GM23338 (cell line): ENCODE results near the gene RPL26. TPM values are rescaled to one million over a fixed set of nuclear protein-coding genes. Genes with fewer than 3 reads are reported as not detected.

Experiments used
- ATAC-seq: fragments of 200-7000 bp; cut with Tn5 transposase; 3 replicates; pipeline ENCODE4 v1.9.1; 2020
- DNase-seq: peaks from one replicate; pipeline ENCODE4 v3.0.0-alpha.2; 2015; ENCODE audit warnings: low spot score
- H2AFZ ChIP-seq: fragments of 200-600 bp; sonication (generic); 2 replicates; pipeline ENCODE4 v1.8.0; 2016; ENCODE audit warnings: antibody characterized with exemption, mild to moderate bottlenecking, moderate library complexity
- H3F3A ChIP-seq: fragments of 200-600 bp; sonication (generic); replicated peaks from 2 replicates; pipeline ENCODE4 v1.8.0; 2017; ENCODE audit warnings: antibody characterized with exemption, mixed run types, low read depth
- H3K27ac ChIP-seq: fragments of 200-600 bp; sonication (generic); 2 replicates; pipeline ENCODE4 v1.6.1; 2016; ENCODE audit warnings: low read depth
- H3K27me3 ChIP-seq: fragments of 200-600 bp; sonication (generic); 2 replicates; pipeline ENCODE4 v1.8.0; 2016; ENCODE audit warnings: mild to moderate bottlenecking, mixed run types, moderate library complexity; ENCODE audit not compliant: insufficient read depth
- H3K36me3 ChIP-seq: fragments of 200-600 bp; sonication (generic); 2 replicates; pipeline ENCODE4 v1.8.0; 2016; ENCODE audit warnings: mild to moderate bottlenecking; ENCODE audit not compliant: insufficient read depth
- H3K4me1 ChIP-seq: fragments of 200-600 bp; sonication (generic); 2 replicates; pipeline ENCODE4 v1.8.0; 2016; ENCODE audit warnings: mild to moderate bottlenecking, moderate library complexity; ENCODE audit not compliant: insufficient read depth
- H3K4me2 ChIP-seq: fragments of 200-600 bp; sonication (generic); 2 replicates; pipeline ENCODE4 v1.7.1; 2017; ENCODE audit warnings: mixed run types
- H3K4me3 ChIP-seq: fragments of 200-600 bp; sonication (generic); 2 replicates; pipeline ENCODE4 v1.6.1; 2016; ENCODE audit warnings: mixed run types
- H3K79me2 ChIP-seq: fragments of 200-600 bp; sonication (generic); replicated peaks from 2 replicates; pipeline ENCODE4 v1.8.0; 2017; ENCODE audit warnings: mild to moderate bottlenecking; ENCODE audit not compliant: insufficient read depth
- H3K9me2 ChIP-seq: fragments of 200-600 bp; sonication (generic); 2 replicates; pipeline ENCODE4 v1.8.0; 2017; ENCODE audit not compliant: insufficient read depth
- H4K20me1 ChIP-seq: fragments of 200-600 bp; sonication (generic); replicated peaks from 2 replicates; pipeline ENCODE4 v1.8.0; 2017; ENCODE audit warnings: mild to moderate bottlenecking; ENCODE audit not compliant: insufficient read depth
- H3K27ac Mint-ChIP-seq: 2 replicates; pipeline ENCODE4 v1.8.0; 2020; ENCODE audit warnings: inconsistent platforms, mild to moderate bottlenecking, moderate library complexity, mixed read lengths
- H3K27me3 Mint-ChIP-seq: 3 replicates; pipeline ENCODE4 v1.8.0; 2022; ENCODE audit warnings: low read depth, mild to moderate bottlenecking, moderate library complexity, mixed read lengths, inconsistent platforms; ENCODE audit not compliant: insufficient read depth, poor library complexity
- H3K36me3 Mint-ChIP-seq: 3 replicates; pipeline ENCODE4 v1.8.0; 2021; ENCODE audit warnings: low read depth, mild to moderate bottlenecking, inconsistent platforms, moderate library complexity, mixed read lengths
- H3K4me1 Mint-ChIP-seq: 3 replicates; pipeline ENCODE4 v1.8.0; 2020; ENCODE audit warnings: mild to moderate bottlenecking, inconsistent platforms, mixed read lengths
- H3K4me3 Mint-ChIP-seq: 3 replicates; pipeline ENCODE4 v1.8.0; 2021; ENCODE audit warnings: moderate library complexity, mild to moderate bottlenecking, inconsistent platforms, mixed read lengths
- H3K9me3 Mint-ChIP-seq: 3 replicates; pipeline ENCODE4 v1.8.0; 2020; ENCODE audit warnings: moderate library complexity, mild to moderate bottlenecking, inconsistent platforms, mixed read lengths
- CREB1 ChIP-seq: fragments of 250-450 bp; sonication (Bioruptor Pico); IDR thresholded peaks from 2 replicates; pipeline ENCODE4 v1.5.0; 2020; ENCODE audit warnings: low read depth, mild to moderate bottlenecking, moderate library complexity
- CTCF ChIP-seq, 2 experiments: fragments of 200-600 bp in 1 of 2; sonication (generic) in 1 of 2; conservative IDR thresholded peaks; 2 replicates each; pipeline versions ENCODE4 v1.5.1 to v1.6.1; 2016 to 2017; ENCODE audit warnings: antibody characterized with exemption in 2 of 2, low read depth in 2 of 2, mild to moderate bottlenecking in 2 of 2, moderate library complexity in 1 of 2
- NANOG ChIP-seq: IDR thresholded peaks from 2 replicates; pipeline ENCODE4 v1.6.1; 2016; ENCODE audit warnings: antibody characterized with exemption, borderline replicate concordance
- POLR2AphosphoS5 ChIP-seq: IDR thresholded peaks from 2 replicates; pipeline ENCODE4 v1.6.1; 2016; ENCODE audit warnings: antibody characterized with exemption, low read depth
- STAT1 ChIP-seq: IDR thresholded peaks from one replicate; pipeline ENCODE4 v1.6.1; 2016; ENCODE audit warnings: antibody characterized with exemption; ENCODE audit not compliant: unreplicated experiment
- ZNF114 ChIP-seq: fragments of 250-450 bp; sonication (Bioruptor Pico); IDR thresholded peaks from 2 replicates; pipeline ENCODE4 v1.5.0; 2020; ENCODE audit warnings: mild to moderate bottlenecking, moderate library complexity
- ZNF331 ChIP-seq: fragments of 250-450 bp; sonication (Bioruptor Pico); IDR thresholded peaks from 2 replicates; pipeline ENCODE4 v1.5.0; 2020; ENCODE audit warnings: low read depth, mild to moderate bottlenecking, moderate library complexity
- ZNF462 ChIP-seq: fragments of 250-450 bp; sonication (Bioruptor Pico); IDR thresholded peaks from 2 replicates; pipeline ENCODE4 v1.5.0; 2020; ENCODE audit warnings: mild to moderate bottlenecking, moderate library complexity
- polyA plus RNA-seq: library from polyadenylated mRNA; unstranded; fragments of >200 nt; fragmentation: Nextera tagmentation; extraction: Ambion mirVana; gene quantifications from 2 replicates; pipeline ENCODE4 v1.2.1, GENCODE V29; 2016
- total RNA-seq: library from RNA; depleted of rRNA; stranded (reverse); fragments of >200 nt; shearing (Covaris generic); gene quantifications from 2 replicates; pipeline ENCODE4 v1.2.3, GENCODE V29; 2014
- TF ChIP-seq, protein P1 (sequence below): IDR thresholded peaks from 2 replicates; pipeline ENCODE4 v1.6.1; 2016; ENCODE audit warnings: antibody characterized with exemption

RPL26 gene
- total and polyA plus RNA-seq, 2 experiments from 2014 or later: 2,274 to 3,158 TPM

DNA sequence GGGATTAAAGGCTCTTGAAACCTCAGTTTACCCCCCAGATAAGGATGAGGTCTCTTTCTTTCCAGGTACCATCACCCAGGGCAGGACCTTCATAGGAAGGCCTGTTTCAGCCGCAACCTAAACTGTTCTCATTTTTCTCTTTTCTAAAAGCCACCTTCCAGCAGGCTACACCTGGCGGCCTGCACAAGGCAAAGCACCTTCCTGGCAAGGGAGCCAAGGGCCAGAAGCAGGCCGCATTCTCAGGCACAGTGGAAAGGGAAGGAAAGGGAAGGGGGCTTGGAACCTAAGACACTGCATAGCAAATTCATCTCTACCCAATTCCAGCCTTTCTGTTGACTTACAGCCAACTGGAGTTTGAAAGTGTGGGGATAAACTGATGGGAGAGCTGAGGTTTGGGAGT lies 43.8 kb upstream of the RPL26 start:
- Histone ChIP-seq H3K79me2 (no peaks in the 10 kb centered on the region), H3K4me2 (no peak overlapping the region), H2AFZ (no peak overlapping the region), H3K9me2 (no peaks in the 10 kb centered on the region; the same call in 1 of the 2 replicates), H4K20me1 (no peaks in the 10 kb centered on the region), H3K27ac (no peak overlapping the region), H3F3A (no peaks in the 10 kb centered on the region), H3K27me3 (no peaks in the 10 kb centered on the region), H3K36me3 (no peaks in the 10 kb centered on the region), H3K4me1 (no peaks in the 10 kb centered on the region), H3K4me3 (no peak overlapping the region)
- Mint-ChIP-seq H3K36me3 (no peaks in the 10 kb centered on the region), H3K27ac (no peak overlapping the region), H3K4me3 (no peak overlapping the region), H3K4me1 (no peaks in the 10 kb centered on the region), H3K27me3 (peaks cover 5% of the 10 kb centered on the region), H3K9me3 (no peaks in the 10 kb centered on the region)
- ATAC-seq: peak; percentile 64
- peak; percentile 33 for DNase-seq
- no peak for TF ChIP-seq ZNF114 (CRISPR knock-in tag)
- no peak for TF ChIP-seq STAT1
- TF ChIP-seq CREB1 (CRISPR knock-in tag): no peak
- TF ChIP-seq ZNF331: no peak
- TF ChIP-seq CTCF (conservative IDR thresholded peaks at IDR 0.05; ENCODE audit: low read depth in 2 of 2): 0 out of 4 replicates have a peak, but pooled peaks of 1 of the 2 experiments have one; percentile 18
- TF ChIP-seq ZNF462 (CRISPR knock-in tag): no peak
- TF ChIP-seq, protein P1, sequence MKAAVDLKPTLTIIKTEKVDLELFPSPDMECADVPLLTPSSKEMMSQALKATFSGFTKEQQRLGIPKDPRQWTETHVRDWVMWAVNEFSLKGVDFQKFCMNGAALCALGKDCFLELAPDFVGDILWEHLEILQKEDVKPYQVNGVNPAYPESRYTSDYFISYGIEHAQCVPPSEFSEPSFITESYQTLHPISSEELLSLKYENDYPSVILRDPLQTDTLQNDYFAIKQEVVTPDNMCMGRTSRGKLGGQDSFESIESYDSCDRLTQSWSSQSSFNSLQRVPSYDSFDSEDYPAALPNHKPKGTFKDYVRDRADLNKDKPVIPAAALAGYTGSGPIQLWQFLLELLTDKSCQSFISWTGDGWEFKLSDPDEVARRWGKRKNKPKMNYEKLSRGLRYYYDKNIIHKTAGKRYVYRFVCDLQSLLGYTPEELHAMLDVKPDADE: no peak
- TF ChIP-seq NANOG: no peak
- TF ChIP-seq POLR2AphosphoS5: no peak
